Osteocyte (in vitro differentiated cells): ENCODE data around the gene TTC34. TPM values are rescaled to one million over a fixed set of nuclear protein-coding genes. Genes with fewer than 3 reads are reported as not detected.

ENCODE experiments used
- DNase-seq: peaks from one replicate; pipeline ENCODE4 v3.0.0; 2021; ENCODE audit warnings: mixed read lengths; ENCODE audit not compliant: unreplicated experiment; ENCODE audit errors: extremely low spot score
- H3K27ac Mint-ChIP-seq: one replicate; pipeline ENCODE4 v1.8.0; 2021; ENCODE audit warnings: mild to moderate bottlenecking, mixed read lengths; ENCODE audit not compliant: unreplicated experiment
- H3K27me3 Mint-ChIP-seq: one replicate; pipeline ENCODE4 v1.8.0; 2021; ENCODE audit warnings: mixed read lengths; ENCODE audit not compliant: unreplicated experiment
- H3K36me3 Mint-ChIP-seq: one replicate; pipeline ENCODE4 v1.8.0; 2021; ENCODE audit warnings: mixed read lengths; ENCODE audit not compliant: unreplicated experiment
- H3K4me1 Mint-ChIP-seq: one replicate; pipeline ENCODE4 v1.8.0; 2021; ENCODE audit warnings: mixed read lengths; ENCODE audit not compliant: unreplicated experiment
- H3K4me3 Mint-ChIP-seq: one replicate; pipeline ENCODE4 v1.8.0; 2021; ENCODE audit warnings: mild to moderate bottlenecking, moderate library complexity, mixed read lengths; ENCODE audit not compliant: unreplicated experiment
- H3K9me3 Mint-ChIP-seq: one replicate; pipeline ENCODE4 v1.8.0; 2021; ENCODE audit warnings: mixed read lengths; ENCODE audit not compliant: unreplicated experiment
- total RNA-seq: library from RNA; stranded (reverse); gene quantifications from 2 replicates; pipeline ENCODE4 v1.2.1, GENCODE V29; 2021
- TF ChIP-seq, protein P1 (sequence below): fragments of 200-600 bp; sonication (generic); IDR thresholded peaks from 2 replicates; pipeline ENCODE4 v1.5.0; 2021; ENCODE audit warnings: antibody characterized with exemption, mild to moderate bottlenecking, moderate library complexity

TTC34 gene
- total RNA-seq, 1 donor from 2014 or later: 1.7 TPM

DNA sequence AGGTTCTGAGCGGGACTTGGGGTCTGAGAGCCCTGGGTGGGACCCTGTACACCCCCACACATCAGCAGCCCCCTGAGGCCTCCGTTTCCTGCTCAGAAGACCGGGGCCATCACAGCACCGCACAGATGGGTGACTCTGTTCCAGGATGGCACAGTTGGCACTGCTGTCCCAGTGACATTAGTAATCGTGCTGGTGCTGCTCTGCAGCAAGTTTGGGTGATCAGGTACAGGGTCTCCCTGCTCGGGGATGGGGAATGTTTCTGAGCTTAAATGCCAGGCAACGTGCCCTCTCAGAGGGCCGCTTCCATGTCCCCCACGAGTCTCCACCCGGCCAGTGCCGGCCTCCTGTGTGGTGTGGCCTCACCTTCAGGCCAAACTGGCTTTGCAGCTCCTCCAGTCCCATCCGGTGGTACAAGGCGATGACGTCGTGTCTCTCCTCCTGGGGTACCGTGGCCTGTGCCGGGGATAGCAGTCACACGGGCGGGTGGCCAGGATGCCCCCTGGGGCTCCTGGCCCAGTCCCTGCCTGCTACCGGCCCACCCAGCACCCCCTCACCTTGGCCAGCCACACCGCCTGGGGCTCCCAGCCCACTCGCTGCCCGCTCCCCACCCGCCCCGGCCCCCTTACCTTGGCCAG, 197.9 kb downstream of the TTC34 start:
- peaks cover 22% of the 10 kb centered on the region for H3K27me3 Mint-ChIP-seq
- H3K27ac Mint-ChIP-seq: no peak overlapping the region
- peaks cover under 1% of the 10 kb centered on the region for H3K9me3 Mint-ChIP-seq
- no peak overlapping the region for H3K4me3 Mint-ChIP-seq
- H3K4me1 Mint-ChIP-seq: no peaks in the 10 kb centered on the region
- TF ChIP-seq, protein P1, sequence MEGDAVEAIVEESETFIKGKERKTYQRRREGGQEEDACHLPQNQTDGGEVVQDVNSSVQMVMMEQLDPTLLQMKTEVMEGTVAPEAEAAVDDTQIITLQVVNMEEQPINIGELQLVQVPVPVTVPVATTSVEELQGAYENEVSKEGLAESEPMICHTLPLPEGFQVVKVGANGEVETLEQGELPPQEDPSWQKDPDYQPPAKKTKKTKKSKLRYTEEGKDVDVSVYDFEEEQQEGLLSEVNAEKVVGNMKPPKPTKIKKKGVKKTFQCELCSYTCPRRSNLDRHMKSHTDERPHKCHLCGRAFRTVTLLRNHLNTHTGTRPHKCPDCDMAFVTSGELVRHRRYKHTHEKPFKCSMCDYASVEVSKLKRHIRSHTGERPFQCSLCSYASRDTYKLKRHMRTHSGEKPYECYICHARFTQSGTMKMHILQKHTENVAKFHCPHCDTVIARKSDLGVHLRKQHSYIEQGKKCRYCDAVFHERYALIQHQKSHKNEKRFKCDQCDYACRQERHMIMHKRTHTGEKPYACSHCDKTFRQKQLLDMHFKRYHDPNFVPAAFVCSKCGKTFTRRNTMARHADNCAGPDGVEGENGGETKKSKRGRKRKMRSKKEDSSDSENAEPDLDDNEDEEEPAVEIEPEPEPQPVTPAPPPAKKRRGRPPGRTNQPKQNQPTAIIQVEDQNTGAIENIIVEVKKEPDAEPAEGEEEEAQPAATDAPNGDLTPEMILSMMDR: no peak
- H3K36me3 Mint-ChIP-seq: no peaks in the 10 kb centered on the region
- DNase-seq: no peak

DNA sequence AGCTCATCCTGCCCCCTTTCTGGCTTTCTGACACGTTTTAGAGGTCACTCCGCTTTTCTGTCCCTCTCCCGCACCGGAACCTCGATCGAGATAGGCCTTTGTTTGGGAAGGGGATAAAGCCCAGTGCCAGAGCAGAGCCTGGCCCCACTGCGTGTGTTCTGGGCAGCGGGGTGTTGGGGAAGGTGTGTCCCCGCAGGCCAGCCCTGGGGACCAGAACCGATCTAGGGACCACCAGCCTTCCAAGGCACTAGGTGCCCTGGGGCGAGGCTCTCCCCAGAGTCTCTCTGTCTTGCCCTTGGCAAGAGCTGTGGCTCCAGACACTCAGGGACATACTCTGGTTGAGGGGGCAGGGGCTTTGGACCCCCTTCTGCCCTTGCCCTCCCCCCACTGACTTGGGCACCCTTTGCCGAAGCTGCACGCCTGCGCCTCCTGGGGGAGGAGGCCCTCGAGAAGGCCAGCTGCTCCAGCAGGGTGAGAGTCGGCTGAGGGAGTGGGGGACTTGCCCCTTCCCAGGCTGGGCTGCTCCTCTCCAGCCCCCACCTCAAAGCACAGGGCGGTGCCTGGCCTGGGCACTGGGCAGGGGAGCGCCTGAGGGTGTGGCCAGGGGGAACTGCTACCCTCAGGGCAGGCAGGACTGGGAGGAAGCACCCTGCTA, 198.5 kb downstream of the TTC34 start:
- TF ChIP-seq, protein P1: no peak
- Mint-ChIP-seq H3K9me3 (peaks cover 3% of the 10 kb centered on the region), H3K36me3 (no peaks in the 10 kb centered on the region), H3K4me1 (no peaks in the 10 kb centered on the region), H3K27ac (no peak overlapping the region), H3K27me3 (peaks cover 24% of the 10 kb centered on the region), H3K4me3 (no peak overlapping the region)
- no peak for DNase-seq

DNA sequence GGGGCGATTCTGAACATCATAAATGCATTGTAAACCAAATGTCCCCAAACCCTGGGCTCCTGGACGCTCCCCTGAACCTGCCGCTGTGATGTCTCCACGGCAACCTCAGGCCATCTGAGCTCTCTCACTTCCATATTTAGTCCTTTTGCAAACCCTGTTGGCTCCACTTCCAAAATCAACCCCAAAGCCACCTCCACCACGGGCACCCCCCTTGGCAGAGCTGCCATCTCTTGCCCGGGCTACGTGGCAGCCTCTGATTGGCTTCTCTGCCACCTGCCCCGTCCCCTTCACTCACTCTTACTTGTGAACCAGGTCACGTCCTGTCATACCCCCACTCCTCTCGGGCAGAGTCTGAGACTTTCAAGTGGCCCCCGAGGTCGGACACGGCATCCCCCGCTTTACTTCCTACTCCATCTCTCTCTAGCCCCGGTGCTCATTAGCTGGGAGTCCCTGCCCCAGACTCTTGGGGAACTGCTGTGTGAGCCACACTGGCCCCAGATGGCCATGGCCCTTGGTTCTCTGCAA, 199.1 kb downstream of the TTC34 start:
- DNase-seq: no peak
- H3K27me3 Mint-ChIP-seq: peaks cover 24% of the 10 kb centered on the region

DNA sequence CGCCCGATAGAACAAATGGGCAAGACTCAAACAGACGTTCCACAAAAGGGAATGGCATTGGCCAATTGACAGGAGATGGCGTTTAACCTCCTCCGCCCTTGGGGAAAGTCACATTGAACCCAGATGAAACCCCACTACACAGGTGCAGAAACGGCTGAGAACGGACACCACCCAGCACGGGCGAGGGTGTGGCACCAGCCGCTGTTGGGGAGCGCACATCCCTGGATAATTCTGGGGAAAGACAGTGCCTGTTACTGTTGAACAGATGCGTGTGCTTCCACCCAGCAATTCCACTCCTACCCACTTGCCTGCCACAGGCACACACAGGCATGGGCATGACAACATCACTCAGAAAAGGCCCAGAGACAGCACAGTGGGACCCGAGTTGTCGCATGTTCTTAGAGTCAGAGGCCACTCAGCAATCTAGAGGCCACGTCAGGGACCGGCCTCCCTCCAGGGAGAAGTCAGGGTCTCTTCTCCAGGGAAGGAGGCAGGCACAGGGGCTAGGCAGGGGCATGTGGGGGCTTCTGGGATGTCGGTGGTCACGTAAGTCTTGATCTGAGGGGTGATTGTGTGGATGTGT, 199.7 kb downstream of the TTC34 start:
- H3K4me3 Mint-ChIP-seq: no peak overlapping the region
- H3K27ac Mint-ChIP-seq: no peak overlapping the region
- TF ChIP-seq, protein P1: no peak
- no peaks in the 10 kb centered on the region for H3K36me3 Mint-ChIP-seq
- no peak for DNase-seq
- peaks cover 24% of the 10 kb centered on the region for H3K27me3 Mint-ChIP-seq
- no peaks in the 10 kb centered on the region for H3K4me1 Mint-ChIP-seq
- peaks cover 3% of the 10 kb centered on the region for H3K9me3 Mint-ChIP-seq

More for the DNA sequence above, 199.1 kb downstream of the TTC34 start:
- TF ChIP-seq, protein P1: no peak
- Mint-ChIP-seq H3K27ac (no peak overlapping the region), H3K4me3 (no peak overlapping the region), H3K36me3 (no peaks in the 10 kb centered on the region), H3K4me1 (no peaks in the 10 kb centered on the region), H3K9me3 (peaks cover 3% of the 10 kb centered on the region)

DNA sequence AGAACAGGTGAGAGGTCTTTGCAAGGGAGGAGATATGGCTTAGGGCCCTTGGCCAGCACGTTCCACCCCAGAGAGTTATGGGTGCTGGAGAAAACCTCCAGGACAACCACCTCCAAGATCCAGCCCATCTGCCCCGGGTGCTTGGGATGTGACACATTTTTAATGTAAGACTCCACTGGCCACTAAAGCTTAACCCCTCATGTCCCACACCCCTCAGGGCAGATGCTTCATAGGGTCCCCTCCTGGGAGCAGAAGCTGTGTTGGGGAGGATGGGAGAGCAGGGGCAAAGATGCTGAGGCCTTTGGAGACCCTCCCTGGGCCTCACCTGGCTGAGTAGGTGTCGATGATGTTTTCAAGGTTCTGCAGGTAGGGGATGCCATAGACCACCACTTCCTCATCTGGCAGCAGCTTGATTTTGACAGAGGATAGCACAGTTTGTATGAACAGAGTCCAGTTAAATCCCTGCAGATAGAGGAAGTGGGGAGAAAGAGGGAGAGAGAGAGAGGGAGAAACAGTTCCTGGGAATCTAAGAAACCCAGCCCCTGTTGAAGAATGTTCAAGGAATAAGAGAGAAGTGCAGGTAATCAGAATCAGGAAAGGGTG, 203.1 kb downstream of the TTC34 start:
- no peaks in the 10 kb centered on the region for H3K36me3 Mint-ChIP-seq
- H3K4me3 Mint-ChIP-seq: no peak overlapping the region
- TF ChIP-seq, protein P1: no peak
- H3K4me1 Mint-ChIP-seq: no peaks in the 10 kb centered on the region
- H3K27ac Mint-ChIP-seq: no peak overlapping the region
- peaks cover 3% of the 10 kb centered on the region for H3K9me3 Mint-ChIP-seq
- no peak for DNase-seq
- H3K27me3 Mint-ChIP-seq: peaks cover 24% of the 10 kb centered on the region
